Neuron (in vitro differentiated cells): Measurements from ENCODE around the gene MAMDC2.

Source experiments
- H2AFZ ChIP-seq: one replicate; pipeline ENCODE4 v1.6.1; 2013; ENCODE audit warnings: low read depth, mild to moderate bottlenecking, inconsistent platforms, low read length, moderate library complexity
- H3K27me3 ChIP-seq: one replicate; pipeline ENCODE4 v1.6.1; 2013; ENCODE audit warnings: low read length; ENCODE audit not compliant: insufficient read depth
- H3K36me3 ChIP-seq: one replicate; pipeline ENCODE4 v1.6.1; 2013; ENCODE audit warnings: low read length; ENCODE audit not compliant: insufficient read depth
- H3K4me1 ChIP-seq: one replicate; pipeline ENCODE4 v1.6.1; 2013; ENCODE audit warnings: low read length; ENCODE audit not compliant: insufficient read depth
- H3K4me3 ChIP-seq: 2 replicates; pipeline ENCODE4 v1.5.1; 2013; ENCODE audit warnings: mild to moderate bottlenecking, low read length, moderate library complexity
- H3K9me3 ChIP-seq: one replicate; pipeline ENCODE4 v1.6.1; 2013; ENCODE audit warnings: low read length

MAMDC2 gene, protein sequence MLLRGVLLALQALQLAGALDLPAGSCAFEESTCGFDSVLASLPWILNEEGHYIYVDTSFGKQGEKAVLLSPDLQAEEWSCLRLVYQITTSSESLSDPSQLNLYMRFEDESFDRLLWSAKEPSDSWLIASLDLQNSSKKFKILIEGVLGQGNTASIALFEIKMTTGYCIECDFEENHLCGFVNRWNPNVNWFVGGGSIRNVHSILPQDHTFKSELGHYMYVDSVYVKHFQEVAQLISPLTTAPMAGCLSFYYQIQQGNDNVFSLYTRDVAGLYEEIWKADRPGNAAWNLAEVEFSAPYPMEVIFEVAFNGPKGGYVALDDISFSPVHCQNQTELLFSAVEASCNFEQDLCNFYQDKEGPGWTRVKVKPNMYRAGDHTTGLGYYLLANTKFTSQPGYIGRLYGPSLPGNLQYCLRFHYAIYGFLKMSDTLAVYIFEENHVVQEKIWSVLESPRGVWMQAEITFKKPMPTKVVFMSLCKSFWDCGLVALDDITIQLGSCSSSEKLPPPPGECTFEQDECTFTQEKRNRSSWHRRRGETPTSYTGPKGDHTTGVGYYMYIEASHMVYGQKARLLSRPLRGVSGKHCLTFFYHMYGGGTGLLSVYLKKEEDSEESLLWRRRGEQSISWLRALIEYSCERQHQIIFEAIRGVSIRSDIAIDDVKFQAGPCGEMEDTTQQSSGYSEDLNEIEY

DNA sequence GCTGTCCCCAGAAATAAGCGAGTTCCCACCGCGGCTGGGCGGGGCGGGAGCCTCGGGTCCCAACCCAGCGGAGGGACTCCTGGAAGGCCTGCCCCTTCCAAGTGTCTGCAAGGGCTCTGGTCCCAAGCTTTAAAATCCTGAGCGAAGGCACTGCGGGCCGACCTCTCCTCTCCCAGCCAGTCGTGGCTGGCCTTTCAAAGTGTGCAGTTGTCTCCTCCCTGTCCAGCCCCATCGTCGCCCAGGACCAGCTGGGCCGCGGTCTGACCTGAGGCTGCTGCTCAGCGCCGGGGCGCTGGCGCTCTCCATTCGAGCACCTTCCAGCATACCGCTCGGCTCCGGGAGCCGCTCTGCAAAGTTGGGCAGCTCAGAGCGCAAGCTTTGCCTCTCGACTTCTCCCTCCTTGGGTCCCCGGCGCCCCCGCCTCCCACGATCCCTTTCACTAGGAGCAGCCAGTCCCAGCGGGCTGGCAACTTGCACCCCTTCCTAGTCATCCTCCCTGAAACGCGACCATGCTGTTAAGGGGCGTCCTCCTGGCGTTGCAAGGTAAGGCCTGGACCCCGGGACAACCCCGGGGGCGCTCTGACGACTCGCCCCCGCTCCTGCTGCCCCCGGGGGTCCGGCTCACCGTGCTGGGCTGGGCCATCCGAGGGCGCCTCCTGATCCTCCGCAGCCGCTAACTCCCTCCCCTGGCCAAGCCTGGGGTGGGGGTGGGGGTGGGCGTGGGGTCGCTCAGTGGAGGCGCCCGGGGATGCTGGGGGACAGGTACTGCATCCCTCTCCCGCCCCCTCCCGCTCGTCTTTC is at the start of gene MAMDC2:
Gene MAMDC2 (plus strand): TSS at position 160 of the 801 bp plus-strand sequence. CDS start 350 bp downstream, at position 510.
- H3K4me1 ChIP-seq = peaks cover 12% of the 10 kb centered on the region
- peak within 1 kb of the TSS; percentile 26 for H3K4me3 ChIP-seq
- H3K27me3 ChIP-seq = peaks cover 48% of the 10 kb centered on the region
- no peaks in the 10 kb centered on the region for H3K9me3 ChIP-seq
- no peaks in the 10 kb centered on the region for H3K36me3 ChIP-seq
- peak within 1 kb of the TSS; percentile 50 for H2AFZ ChIP-seq

DNA sequence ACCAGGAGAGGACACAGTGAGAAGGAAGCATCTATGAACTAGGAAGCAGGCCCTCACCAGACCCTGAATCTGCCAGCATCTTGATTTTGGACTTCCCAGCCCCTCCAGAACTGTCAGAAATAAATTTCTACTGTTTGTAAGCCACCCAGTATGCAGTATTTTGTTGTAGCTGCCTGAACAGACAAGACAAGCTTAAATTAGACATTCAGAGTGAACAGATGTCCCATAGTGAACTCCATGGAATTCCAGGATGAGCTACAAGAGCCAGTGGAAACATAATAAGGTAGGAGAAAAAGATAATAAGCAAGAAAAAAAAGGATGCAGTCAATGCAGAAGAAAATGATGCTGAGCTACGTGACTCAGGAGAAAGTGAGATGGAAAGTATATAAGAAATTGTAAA is 47.8 kb upstream of the MAMDC2 start:
- no peaks in the 10 kb centered on the region for H3K4me1 ChIP-seq
- no peak overlapping the region for H2AFZ ChIP-seq
- no peaks in the 10 kb centered on the region for H3K36me3 ChIP-seq
- H3K9me3 ChIP-seq = no peaks in the 10 kb centered on the region
- H3K4me3 ChIP-seq = no peak overlapping the region
- no peaks in the 10 kb centered on the region for H3K27me3 ChIP-seq

DNA sequence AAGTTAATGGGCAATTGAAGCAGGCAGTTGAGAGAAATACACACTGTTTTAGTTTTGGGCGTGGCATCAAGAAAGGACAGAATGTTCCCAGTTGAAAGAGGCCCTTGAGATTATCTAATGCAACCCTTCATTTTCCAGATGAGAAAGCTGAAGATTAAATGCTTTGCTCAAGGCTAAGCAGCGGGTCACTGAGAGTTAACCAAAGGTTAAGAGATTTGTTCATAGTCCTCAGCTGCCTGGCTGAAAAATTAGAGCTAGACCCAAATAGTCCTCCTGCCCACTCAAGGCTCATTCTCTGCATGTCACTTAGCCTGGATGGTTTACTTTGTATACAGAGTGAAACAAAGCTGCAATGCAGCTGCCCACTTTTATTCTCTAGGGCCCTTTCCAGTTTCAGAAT is 46.7 kb upstream of the MAMDC2 start:
- Histone ChIP-seq H3K4me3 (no peak overlapping the region), H3K9me3 (no peaks in the 10 kb centered on the region), H2AFZ (no peak overlapping the region), H3K4me1 (no peaks in the 10 kb centered on the region), H3K27me3 (no peaks in the 10 kb centered on the region), H3K36me3 (no peaks in the 10 kb centered on the region)

DNA sequence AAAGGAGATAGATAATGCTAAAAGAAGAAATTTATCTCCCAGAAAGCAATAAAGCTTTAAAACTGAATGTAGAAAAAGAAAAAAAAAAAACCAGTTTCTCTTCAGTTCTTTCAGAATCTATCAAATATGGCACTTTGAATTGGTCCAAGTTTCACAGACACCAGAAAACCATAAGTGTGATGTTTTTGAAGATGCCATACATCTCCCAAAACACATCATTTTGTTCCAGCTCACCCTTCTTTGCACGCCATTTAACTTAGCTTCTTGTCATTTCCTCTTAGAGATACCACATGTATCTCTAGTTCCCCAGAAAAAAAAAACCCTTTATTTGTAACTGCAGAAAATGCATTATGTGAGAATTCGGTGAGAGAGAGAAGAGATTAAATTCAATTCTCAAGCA is 46.1 kb upstream of the MAMDC2 start:
- Histone ChIP-seq H2AFZ (no peak overlapping the region), H3K36me3 (no peaks in the 10 kb centered on the region), H3K4me1 (no peaks in the 10 kb centered on the region), H3K4me3 (no peak overlapping the region), H3K27me3 (no peaks in the 10 kb centered on the region), H3K9me3 (no peaks in the 10 kb centered on the region)

DNA sequence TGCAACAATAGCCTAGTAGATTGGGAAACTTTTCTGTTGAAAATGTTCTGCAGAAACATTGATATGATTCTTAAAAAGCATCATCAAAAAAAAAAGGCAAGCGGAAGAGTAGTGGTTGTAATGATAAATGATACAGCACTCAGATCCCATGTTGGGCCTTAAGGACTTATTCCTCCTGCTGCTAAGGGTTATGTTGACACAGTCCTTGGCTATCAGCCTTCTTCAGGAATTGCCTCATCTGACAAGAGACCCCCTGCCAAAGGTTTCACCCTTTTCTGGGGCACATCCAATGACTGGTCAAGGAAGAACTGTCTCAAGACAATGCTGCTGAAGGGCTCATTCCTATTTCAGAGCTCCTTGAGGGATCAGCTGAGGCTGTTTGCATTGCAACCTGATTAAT is 44.3 kb upstream of the MAMDC2 start:
- Histone ChIP-seq H3K9me3 (no peaks in the 10 kb centered on the region), H3K36me3 (no peaks in the 10 kb centered on the region), H3K4me1 (no peaks in the 10 kb centered on the region), H2AFZ (no peak overlapping the region), H3K4me3 (no peak overlapping the region), H3K27me3 (no peaks in the 10 kb centered on the region)

- Histone ChIP-seq H3K4me3 (no peak overlapping the region), H3K4me1 (no peaks in the 10 kb centered on the region), H2AFZ (no peak overlapping the region), H3K27me3 (no peaks in the 10 kb centered on the region), H3K9me3 (no peaks in the 10 kb centered on the region), H3K36me3 (no peaks in the 10 kb centered on the region)
Measured at GRCh38 chr9:70000469-70000868, 43.2 kb upstream of the MAMDC2 start.

DNA sequence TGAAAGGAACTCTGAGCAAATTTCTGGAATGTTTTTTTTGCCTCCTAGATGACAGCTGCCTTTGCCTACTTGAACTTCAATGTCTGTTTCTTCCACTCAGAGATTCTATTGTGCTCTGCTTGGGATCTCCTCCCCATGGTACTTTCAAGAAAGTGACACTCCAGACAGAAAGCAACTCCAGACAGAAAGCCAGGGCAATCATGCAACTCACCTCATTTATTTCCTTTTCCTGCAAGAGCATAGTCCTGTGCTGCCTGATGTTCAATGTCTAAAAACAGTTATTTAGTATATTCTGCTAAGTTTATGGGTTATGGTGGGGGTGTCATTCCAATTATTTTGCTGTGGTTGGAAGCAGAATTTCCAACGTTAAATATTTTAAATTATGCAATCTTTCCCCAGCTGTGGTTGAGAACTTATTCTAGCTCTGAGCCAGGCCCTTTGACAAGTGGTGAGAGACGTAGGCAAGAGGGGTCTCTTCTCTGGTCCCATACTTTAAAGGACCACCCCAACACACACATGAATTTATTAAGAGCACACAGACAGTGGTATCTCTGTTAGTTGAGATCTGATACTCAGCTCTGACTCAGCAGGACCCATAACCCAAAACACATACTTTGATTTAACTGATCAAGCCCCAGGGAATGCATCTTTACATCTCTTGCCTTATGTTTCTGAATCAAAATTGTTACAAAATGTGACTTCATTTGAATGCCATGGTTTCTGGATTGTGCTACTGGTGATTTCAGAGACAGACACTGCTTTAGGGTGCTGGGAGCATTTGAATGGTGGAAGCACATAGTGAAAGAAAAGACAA is 39.5 kb upstream of the MAMDC2 start:
- Histone ChIP-seq H3K4me3 (no peak overlapping the region), H3K36me3 (no peaks in the 10 kb centered on the region), H3K9me3 (no peaks in the 10 kb centered on the region), H2AFZ (no peak overlapping the region), H3K27me3 (no peaks in the 10 kb centered on the region), H3K4me1 (no peaks in the 10 kb centered on the region)

- H3K36me3 ChIP-seq = no peaks in the 10 kb centered on the region
- H3K9me3 ChIP-seq = no peaks in the 10 kb centered on the region
- H2AFZ ChIP-seq = no peak overlapping the region
- H3K4me3 ChIP-seq = no peak overlapping the region
- H3K27me3 ChIP-seq = no peaks in the 10 kb centered on the region
- no peaks in the 10 kb centered on the region for H3K4me1 ChIP-seq
Measured at GRCh38 chr9:70006306-70006705, 37.3 kb upstream of the MAMDC2 start.

- H3K36me3 ChIP-seq = no peaks in the 10 kb centered on the region
- H3K27me3 ChIP-seq = no peaks in the 10 kb centered on the region
- H3K4me3 ChIP-seq = no peak overlapping the region
- no peaks in the 10 kb centered on the region for H3K4me1 ChIP-seq
- no peak overlapping the region for H2AFZ ChIP-seq
- H3K9me3 ChIP-seq = no peaks in the 10 kb centered on the region
Measured at GRCh38 chr9:70007831-70008230, 35.8 kb upstream of the MAMDC2 start.

GRCh38 chr9:70010015-70010414 is 33.6 kb upstream of the MAMDC2 start:
- H2AFZ ChIP-seq = no peak overlapping the region
- H3K4me1 ChIP-seq = no peaks in the 10 kb centered on the region
- no peaks in the 10 kb centered on the region for H3K9me3 ChIP-seq
- no peaks in the 10 kb centered on the region for H3K27me3 ChIP-seq
- no peak overlapping the region for H3K4me3 ChIP-seq
- no peaks in the 10 kb centered on the region for H3K36me3 ChIP-seq

- Histone ChIP-seq H2AFZ (no peak overlapping the region), H3K4me3 (no peak overlapping the region), H3K27me3 (no peaks in the 10 kb centered on the region), H3K36me3 (no peaks in the 10 kb centered on the region), H3K4me1 (no peaks in the 10 kb centered on the region), H3K9me3 (no peaks in the 10 kb centered on the region)
Measured at GRCh38 chr9:70011366-70011765, 32.3 kb upstream of the MAMDC2 start.

GRCh38 chr9:70012569-70012968 is 31.1 kb upstream of the MAMDC2 start:
- Histone ChIP-seq H3K4me3 (no peak overlapping the region), H2AFZ (no peak overlapping the region), H3K36me3 (no peaks in the 10 kb centered on the region), H3K9me3 (no peaks in the 10 kb centered on the region), H3K4me1 (no peaks in the 10 kb centered on the region), H3K27me3 (no peaks in the 10 kb centered on the region)
